GM12892 (cell line): ENCODE measurements around the gene LAMP5.

ENCODE experiments used
- DNase-seq: peaks from one replicate; pipeline ENCODE4 v3.0.0; 2011; ENCODE audit not compliant: insufficient read length
- FAIRE-seq: peaks from 2 replicates; lab custom pipeline; 2011; peaks lifted over from hg19 to GRCh38; lab: Jason Lieb, UNC
- POLR2A ChIP-seq: IDR thresholded peaks from 2 replicates; pipeline ENCODE4 v1.6.1; 2011; ENCODE audit warnings: low read depth, low read length, control low read depth
- POLR2AphosphoS5 ChIP-seq: IDR thresholded peaks from 2 replicates; pipeline ENCODE4 v1.6.1; 2011; ENCODE audit warnings: low read depth, low read length, control low read depth
- TAF1 ChIP-seq: IDR thresholded peaks from 2 replicates; pipeline ENCODE4 v1.6.1; 2011; ENCODE audit warnings: low read depth, mild to moderate bottlenecking, control low read depth, low read length, borderline replicate concordance

LAMP5 gene

GRCh38 chr20:9487231-9487630 lies 27.2 kb upstream of the LAMP5 start:
- FAIRE-seq, result no peak
- DNase-seq, result no peak
- TF ChIP-seq TAF1, result no peak
- no peak for TF ChIP-seq POLR2A
- no peak for TF ChIP-seq POLR2AphosphoS5

- FAIRE-seq (no peak), DNase-seq (no peak)
- TF ChIP-seq POLR2A, result no peak
- no peak for TF ChIP-seq TAF1
- TF ChIP-seq POLR2AphosphoS5, result no peak
Observed at GRCh38 chr20:9488063-9488462, 26.3 kb upstream of the LAMP5 start.

- FAIRE-seq (no peak), DNase-seq (no peak)
- TF ChIP-seq POLR2AphosphoS5 (no peak), TAF1 (no peak), POLR2A (no peak)
Observed at GRCh38 chr20:9490161-9490560, 24.2 kb upstream of the LAMP5 start.

- TF ChIP-seq POLR2A, result no peak
- TF ChIP-seq TAF1, result no peak
- no peak for TF ChIP-seq POLR2AphosphoS5
- DNase-seq, result no peak
- no peak for FAIRE-seq
Observed at GRCh38 chr20:9490631-9491030, 23.8 kb upstream of the LAMP5 start.

GRCh38 chr20:9491324-9491723 lies 23.1 kb upstream of the LAMP5 start:
- DNase-seq (no peak), FAIRE-seq (no peak)
- TF ChIP-seq POLR2AphosphoS5 (no peak), POLR2A (no peak), TAF1 (no peak)

GRCh38 chr20:9492067-9492466 lies 22.3 kb upstream of the LAMP5 start:
- DNase-seq, result no peak
- TF ChIP-seq POLR2A, result no peak
- no peak for TF ChIP-seq POLR2AphosphoS5
- TF ChIP-seq TAF1, result no peak
- FAIRE-seq, result no peak

GRCh38 chr20:9493803-9494202 lies 20.6 kb upstream of the LAMP5 start:
- TF ChIP-seq TAF1, result no peak
- TF ChIP-seq POLR2A, result no peak
- no peak for TF ChIP-seq POLR2AphosphoS5
- no peak for DNase-seq
- FAIRE-seq, result no peak

GRCh38 chr20:9495701-9496100 lies 18.7 kb upstream of the LAMP5 start:
- FAIRE-seq (no peak), DNase-seq (no peak)
- TF ChIP-seq POLR2A (no peak), POLR2AphosphoS5 (no peak), TAF1 (no peak)

GRCh38 chr20:9496155-9496554 lies 18.2 kb upstream of the LAMP5 start:
- FAIRE-seq (no peak), DNase-seq (no peak)

GRCh38 chr20:9498322-9498721 lies 16.1 kb upstream of the LAMP5 start:
- TF ChIP-seq TAF1 (no peak), POLR2AphosphoS5 (no peak), POLR2A (no peak)
- DNase-seq (no peak), FAIRE-seq (no peak)

More at GRCh38 chr20:9496155-9496554, 18.2 kb upstream of the LAMP5 start:
- TF ChIP-seq POLR2AphosphoS5 (no peak), TAF1 (no peak), POLR2A (no peak)

- DNase-seq, result no peak
- no peak for FAIRE-seq
- TF ChIP-seq TAF1 (no peak), POLR2A (no peak), POLR2AphosphoS5 (no peak)
Observed at GRCh38 chr20:9499126-9499899, 15.1 kb upstream of the LAMP5 start.

- FAIRE-seq (no peak), DNase-seq (no peak)
- TF ChIP-seq TAF1 (no peak), POLR2AphosphoS5 (no peak), POLR2A (no peak)
Observed at GRCh38 chr20:9500121-9500520, 14.3 kb upstream of the LAMP5 start.

GRCh38 chr20:9501473-9501872 lies 12.9 kb upstream of the LAMP5 start:
- DNase-seq (no peak), FAIRE-seq (no peak)
- TF ChIP-seq POLR2AphosphoS5 (no peak), POLR2A (no peak), TAF1 (no peak)
